Measurements from ENCODE around the gene USP33.

DNA sequence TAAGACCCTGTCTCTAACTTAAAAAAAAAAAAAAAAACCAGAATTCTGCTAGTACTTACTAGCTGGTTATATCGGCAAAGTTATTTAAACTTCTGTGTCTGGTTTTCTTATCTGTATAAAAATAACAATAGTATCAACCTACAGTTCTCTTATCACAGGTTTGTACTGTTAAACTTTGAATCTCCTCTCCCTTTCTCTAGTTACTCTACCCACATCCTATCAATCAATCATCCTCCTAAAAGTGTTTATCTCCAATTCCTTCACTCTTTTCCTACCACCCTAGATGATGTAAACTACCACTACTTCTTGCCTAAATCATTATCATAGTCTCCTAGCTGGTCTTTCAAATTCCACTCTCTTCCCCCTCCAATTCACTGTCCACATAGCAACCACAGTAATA, 27.6 kb downstream of the USP33 start:
- TF ChIP-seq, protein P1, sequence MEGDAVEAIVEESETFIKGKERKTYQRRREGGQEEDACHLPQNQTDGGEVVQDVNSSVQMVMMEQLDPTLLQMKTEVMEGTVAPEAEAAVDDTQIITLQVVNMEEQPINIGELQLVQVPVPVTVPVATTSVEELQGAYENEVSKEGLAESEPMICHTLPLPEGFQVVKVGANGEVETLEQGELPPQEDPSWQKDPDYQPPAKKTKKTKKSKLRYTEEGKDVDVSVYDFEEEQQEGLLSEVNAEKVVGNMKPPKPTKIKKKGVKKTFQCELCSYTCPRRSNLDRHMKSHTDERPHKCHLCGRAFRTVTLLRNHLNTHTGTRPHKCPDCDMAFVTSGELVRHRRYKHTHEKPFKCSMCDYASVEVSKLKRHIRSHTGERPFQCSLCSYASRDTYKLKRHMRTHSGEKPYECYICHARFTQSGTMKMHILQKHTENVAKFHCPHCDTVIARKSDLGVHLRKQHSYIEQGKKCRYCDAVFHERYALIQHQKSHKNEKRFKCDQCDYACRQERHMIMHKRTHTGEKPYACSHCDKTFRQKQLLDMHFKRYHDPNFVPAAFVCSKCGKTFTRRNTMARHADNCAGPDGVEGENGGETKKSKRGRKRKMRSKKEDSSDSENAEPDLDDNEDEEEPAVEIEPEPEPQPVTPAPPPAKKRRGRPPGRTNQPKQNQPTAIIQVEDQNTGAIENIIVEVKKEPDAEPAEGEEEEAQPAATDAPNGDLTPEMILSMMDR (conservative IDR thresholded peaks at IDR 0.05; ENCODE audit: low read depth, low read length): no peak
- TF ChIP-seq EZH2 (IDR thresholded peaks at IDR 0.05; ENCODE audit: borderline replicate concordance, low read depth, low read length, poor library complexity, severe bottlenecking): no peak

Measured in A673 (cell line).